ENCODE data around the gene RNF207. TPM values are rescaled to one million over a fixed set of nuclear protein-coding genes. Genes with fewer than 3 reads are reported as not detected.

Gene RNF207
- total and polyA plus RNA-seq, 2 of the 4 experiments (the other 2 are of a cell fraction): 2.7 to 17.2 TPM

GRCh38 chr1:6248932-6249738 lies 43.2 kb downstream of the RNF207 start:
- H3K36me3 ChIP-seq (ENCODE audit: control insufficient read depth, insufficient read depth, low read length): no peaks in the 10 kb centered on the region
- peaks cover 16% of the 10 kb centered on the region for H4K20me1 ChIP-seq (ENCODE audit: insufficient read depth, low read length)
- H2BK20ac ChIP-seq (ENCODE audit: low read depth, low read length): no peak overlapping the region
- peaks cover 41% of the 10 kb centered on the region for H3K27me3 ChIP-seq (ENCODE audit: control insufficient read depth, insufficient read depth, low read length)
- no peak overlapping the region for H4K8ac ChIP-seq (ENCODE audit: low read depth in 2 of 2, low read length in 2 of 2)
- ChIA-PET CTCF (interaction anchor here (0.8 to 1.5 kb wide), 2 partner anchors 11 to 97 kb away, joined by 3 to 6 read pairs; no protein-coding TSS in a partner anchor), POLR2A (ENCODE audit: unreplicated experiment) (no interaction called here)
- H2BK15ac ChIP-seq (ENCODE audit: low read depth, low read length): no peak overlapping the region
- in situ Hi-C loops (cut with MboI; ENCODE audit: low sequenced_read_pairs): loop anchor here (5.0 kb wide), 1 partner anchor 93 kb away; no protein-coding TSS in a partner anchor
- no peaks in the 10 kb centered on the region for H3K9me3 ChIP-seq (ENCODE audit: control insufficient read depth, insufficient read depth, low read length)
- H3K4me2 ChIP-seq (ENCODE audit: low read depth, low read length): no peak overlapping the region
- no peak overlapping the region for H3K14ac ChIP-seq (replicated peaks; ENCODE audit: low read depth, low read length)
- H3K4me3 ChIP-seq (ENCODE audit: insufficient read depth, low read depth, low read length): no peak overlapping the region
- no peak overlapping the region for H2BK120ac ChIP-seq (ENCODE audit: low read depth, low read length)
- TF ChIP-seq BHLHE40 (IDR thresholded peaks at IDR 0.05; ENCODE audit: low read depth, low read length) (no peak), CEBPB (IDR thresholded peaks at IDR 0.05; ENCODE audit: low read depth, low read length) (no peak), MXI1 (IDR thresholded peaks at IDR 0.05; ENCODE audit: borderline replicate concordance, low read depth, low read length) (no peak), MAZ (IDR thresholded peaks at IDR 0.05; ENCODE audit: borderline replicate concordance, low read depth, low read length) (no peak), NFE2L2 (IDR thresholded peaks at IDR 0.05; ENCODE audit: low read depth, low read length) (no peak), SMC3 (IDR thresholded peaks at IDR 0.05; ENCODE audit: low read depth, low read length) (no peak)
- dilution Hi-C loops (cut with HindIII; ENCODE audit: low sequenced_read_pairs, unreplicated experiment): no loop called here
- H3K9ac ChIP-seq (ENCODE audit: low read depth, low read length): no peak overlapping the region
- H2AK9ac ChIP-seq (replicated peaks; ENCODE audit: low read depth, low read length, poor library complexity): no peak overlapping the region
- intact Hi-C loops (cut with micrococcal nuclease): loop anchor here (5.0 kb wide), 1 partner anchor 243 kb away; the partner anchor contains the start of gene PLEKHG5
- BruUV-seq (replicated peaks): no TSS peak
- H2AFZ ChIP-seq (replicated peaks; ENCODE audit: low read length, poor library complexity): peak overlapping the region; percentile 56
- no peak overlapping the region for H3K4ac ChIP-seq (ENCODE audit: low read depth, low read length)
- no peak overlapping the region for H2AK5ac ChIP-seq (ENCODE audit: low read depth, low read length)
- H3K79me1 ChIP-seq (ENCODE audit: low read depth in 1 of 2, low read length in 2 of 2): no peaks in the 10 kb centered on the region
- H3K9me1 ChIP-seq (ENCODE audit: insufficient read depth, low read length): no peaks in the 10 kb centered on the region
- WGBS, 2 experiments (ENCODE audit: extremely low coverage in 2 of 2, insufficient read length in 1 of 2): 13% methylated on average over 69 of the region's 96 CpGs; no CpG with 5 or more reads in 1 of the 2 experiments
- H3K56ac ChIP-seq (ENCODE audit: extremely low read depth, insufficient read depth, low read length): no peak overlapping the region
- no peak overlapping the region for H3K18ac ChIP-seq (ENCODE audit: low read depth, low read length)
- H3K23ac ChIP-seq (ENCODE audit: low read depth, low read length): no peak overlapping the region
- H4K5ac ChIP-seq (ENCODE audit: low read depth, low read length): no peak overlapping the region
- no peaks in the 10 kb centered on the region for H3K4me1 ChIP-seq (ENCODE audit: control insufficient read depth, insufficient read depth, low read length)
- no peak overlapping the region for H4K91ac ChIP-seq (ENCODE audit: insufficient read depth, low read depth, low read length)
- H2BK5ac ChIP-seq (ENCODE audit: low read depth, low read length, poor library complexity, severe bottlenecking): no peak overlapping the region
- DNase-seq (no peak), ATAC-seq (ENCODE audit: low read depth) (0 out of 2 replicates have a peak, but pooled peaks have one; percentile 1)
- no peak overlapping the region for H3K27ac ChIP-seq (ENCODE audit: insufficient read depth, low read length)
